B cell (primary cell): ENCODE data around the gene ZNF362. TPM values are rescaled to one million over a fixed set of nuclear protein-coding genes. Genes with fewer than 3 reads are reported as not detected.

Source experiments
- ATAC-seq: fragments of 200-7000 bp; cut with Tn5 transposase; one replicate; pipeline ENCODE4 v1.10.0; 2021; ENCODE audit warnings: low read depth, mild to moderate bottlenecking, moderate number of reproducible peaks, moderate library complexity
- CTCF ChIA-PET: fragments of 350-600 bp; sonication (Branson Sonifier 250); formaldehyde crosslinking; loops from one replicate; lab custom pipeline; 2021; ENCODE audit warnings: antibody characterized with exemption, inconsistent platforms; lab: Charles Lee
- POLR2A ChIA-PET: fragments of 350-600 bp; sonication (Branson Sonifier 250); formaldehyde crosslinking; loops from one replicate; lab custom pipeline; 2021; ENCODE audit warnings: antibody characterized with exemption; lab: Charles Lee
- DNase-seq: peaks from one replicate; pipeline ENCODE4 v3.0.0; 2013
- H2AFZ ChIP-seq: 2 replicates; pipeline ENCODE4 v1.6.1; 2012; ENCODE audit warnings: mild to moderate bottlenecking, low read depth, low read length; ENCODE audit not compliant: insufficient read depth, poor library complexity, severe bottlenecking
- H3K27ac ChIP-seq, 2 donors: 1 replicate in 1 of 2; 2 replicates in 1 of 2; pipeline ENCODE4 v1.5.1; 2012 to 2013; ENCODE audit warnings: low read length in 2 of 2, mild to moderate bottlenecking in 2 of 2, moderate library complexity in 1 of 2
- H3K27me3 ChIP-seq, 4 experiments: fragments of 200-600 bp in 1 of 4; sonication (generic) in 1 of 4; replicated peaks in 1 of 4; 1 replicate in 2 of 4; 2 replicates in 2 of 4; pipeline versions ENCODE4 v1.6.1 to v1.7.0; 2013 to 2016; ENCODE audit warnings: low read length in 3 of 4, mild to moderate bottlenecking in 2 of 4, mixed read lengths in 1 of 4, moderate library complexity in 1 of 4; ENCODE audit not compliant: insufficient read depth in 4 of 4, control insufficient read depth in 3 of 4; ENCODE audit errors: control extremely low read depth in 1 of 4
- H3K36me3 ChIP-seq, 2 experiments: replicated peaks in 1 of 2; 1 replicate in 1 of 2; 2 replicates in 1 of 2; pipeline versions ENCODE4 v1.6.1 to v1.7.1; 2013; ENCODE audit warnings: low read length in 1 of 2; ENCODE audit not compliant: insufficient read depth in 2 of 2, control insufficient read depth in 1 of 2; ENCODE audit errors: control extremely low read depth in 1 of 2, extremely low read depth in 1 of 2
- H3K4me1 ChIP-seq, 2 donors: fragments of 200-600 bp in 1 of 2; sonication (generic) in 1 of 2; 1 replicate in 1 of 2; 2 replicates in 1 of 2; pipeline versions ENCODE4 v1.5.1 to v1.6.1; 2013 to 2017; ENCODE audit warnings: low read length in 2 of 2; ENCODE audit not compliant: control insufficient read depth in 2 of 2, insufficient read depth in 2 of 2
- H3K4me2 ChIP-seq: replicated peaks from 2 replicates; pipeline ENCODE3; 2012; ENCODE audit warnings: mild to moderate bottlenecking, low read depth, low read length; ENCODE audit not compliant: poor library complexity, severe bottlenecking
- H3K4me3 ChIP-seq, 5 experiments: fragments of 200-600 bp in 1 of 5; sonication (generic) in 1 of 5; 1 replicate in 3 of 5; 2 replicates in 2 of 5; pipeline versions ENCODE4 v1.5.1 to v1.7.0; 2011 to 2016; ENCODE audit warnings: low read length in 4 of 5, mild to moderate bottlenecking in 4 of 5, low read depth in 2 of 5, control low read depth in 1 of 5, moderate library complexity in 1 of 5; ENCODE audit not compliant: insufficient read depth in 1 of 5; ENCODE audit errors: control extremely low read depth in 1 of 5, extremely low read depth in 1 of 5
- H3K79me2 ChIP-seq: fragments of 200-600 bp; sonication (generic); one replicate; pipeline ENCODE4 v1.6.0; 2016; ENCODE audit warnings: low read length; ENCODE audit not compliant: control insufficient read depth, insufficient read depth
- H3K9ac ChIP-seq: fragments of 200-600 bp; sonication (generic); 2 replicates; pipeline ENCODE4 v1.6.1; 2017; ENCODE audit warnings: mild to moderate bottlenecking, low read length, moderate library complexity
- H3K9me3 ChIP-seq, 3 donors: one replicate each; pipeline versions ENCODE4 v1.6.1 to v1.7.1; 2013; ENCODE audit warnings: low read length in 2 of 3; ENCODE audit not compliant: control insufficient read depth in 2 of 3, insufficient read depth in 1 of 3; ENCODE audit errors: control extremely low read depth in 1 of 3
- H4K20me1 ChIP-seq: 2 replicates; pipeline ENCODE4 v1.6.0; 2012; ENCODE audit warnings: mild to moderate bottlenecking, low read length; ENCODE audit not compliant: insufficient read depth, control insufficient read depth, poor library complexity, severe bottlenecking
- H3K27ac Mint-ChIP-seq: one replicate; pipeline ENCODE4 v1.8.0; 2021; ENCODE audit warnings: mixed read lengths
- H3K27me3 Mint-ChIP-seq: one replicate; pipeline ENCODE4 v1.8.0; 2021; ENCODE audit warnings: mixed read lengths
- H3K4me1 Mint-ChIP-seq: one replicate; pipeline ENCODE4 v1.8.0; 2021; ENCODE audit warnings: mixed read lengths
- H3K4me3 Mint-ChIP-seq: one replicate; pipeline ENCODE4 v1.8.0; 2021; ENCODE audit warnings: mixed read lengths
- H3K9me3 Mint-ChIP-seq: one replicate; pipeline ENCODE4 v1.8.0; 2022; ENCODE audit warnings: mixed read lengths; ENCODE audit not compliant: insufficient read depth
- CTCF ChIP-seq: fragments of 200-600 bp; IDR thresholded peaks from one replicate; pipeline ENCODE4 v1.8.0; 2022; ENCODE audit warnings: antibody characterized with exemption, mild to moderate bottlenecking
- EZH2 ChIP-seq: IDR thresholded peaks from 2 replicates; pipeline ENCODE4 v1.6.1; 2012; ENCODE audit warnings: borderline replicate concordance, low read depth, mild to moderate bottlenecking, moderate library complexity, low read length; ENCODE audit not compliant: insufficient read depth, poor library complexity, severe bottlenecking
- WGBS: methylation state at CpG from one replicate; pipeline ENCODE4 v1.1.5; 2013; ENCODE audit warnings: missing lambda C conversion rate; ENCODE audit not compliant: insufficient coverage; 5-methylcytosine and 5-hydroxymethylcytosine counted together
- intact Hi-C: fragments of 100-400 bp; cut with micrococcal nuclease; formaldehyde crosslinking; loops from one replicate; pipeline ENCODE4 v1.10.0; 2022
- polyA plus RNA-seq: library from polyadenylated mRNA; depleted of rRNA; stranded (reverse); fragments of >200 nt; gene quantifications from 2 replicates; pipeline ENCODE4 v1.2.3, GENCODE V29; 2012
- total RNA-seq, 2 donors: library from RNA; stranded (reverse); fragments of 120-200 nt in 1 of 2; gene quantifications; 1 replicate in 1 of 2; 2 replicates in 1 of 2; pipeline versions ENCODE4 v1.2.3 to v1.2.4, GENCODE V29; 2013 to 2022

Gene ZNF362
- total and polyA plus RNA-seq, 2 donors (not counting 1 experiment from before 2014, with no cell fraction given): 14.0 to 20.4 TPM

- H3K9ac ChIP-seq: no peak overlapping the region
- peaks cover 0 to 10% (median 3%) of the 10 kb centered on the region in 4 experiments for H3K27me3 ChIP-seq
- Mint-ChIP-seq H3K27me3 (peaks cover 12% of the 10 kb centered on the region), H3K27ac (no peak overlapping the region), H3K4me1 (peaks cover 5% of the 10 kb centered on the region), H3K9me3 (no peaks in the 10 kb centered on the region), H3K4me3 (no peak overlapping the region)
- H2AFZ ChIP-seq: no peak overlapping the region
- intact Hi-C loops: no loop called here
- H4K20me1 ChIP-seq: no peaks in the 10 kb centered on the region
- H3K27ac ChIP-seq: no peak overlapping the region
- H3K4me3 ChIP-seq: no peak overlapping the region
- POLR2A ChIA-PET: no interaction called here
- no peaks in the 10 kb centered on the region for H3K79me2 ChIP-seq
- H3K4me1 ChIP-seq: peaks cover 3 to 11% of the 10 kb centered on the region in 2 donors
- WGBS: 94% methylated on average over 3 of the region's 5 CpGs
- H3K4me2 ChIP-seq: no peak overlapping the region
- no peak for DNase-seq
- CTCF ChIA-PET: interaction anchor here (3.5 kb wide), 1 partner anchor 9 kb away, joined by 17 read pairs; no protein-coding TSS in a partner anchor
- no peaks in the 10 kb centered on the region for H3K9me3 ChIP-seq
- H3K36me3 ChIP-seq: no peaks in the 10 kb centered on the region
- TF ChIP-seq EZH2 (no peak), CTCF (no peak)
- ATAC-seq: no peak
Observed at GRCh38 chr1:33305016-33305415, 48.7 kb downstream of the ZNF362 start.

- H3K9me3 ChIP-seq: no peaks in the 10 kb centered on the region
- Mint-ChIP-seq H3K27ac (no peak overlapping the region), H3K9me3 (no peaks in the 10 kb centered on the region), H3K27me3 (peaks cover 12% of the 10 kb centered on the region), H3K4me1 (peaks cover 5% of the 10 kb centered on the region), H3K4me3 (no peak overlapping the region)
- WGBS: 37% methylated on average over 10 of the region's 20 CpGs
- peak overlapping the region; percentile 42 for H2AFZ ChIP-seq
- H3K9ac ChIP-seq: no peak overlapping the region
- no peaks in the 10 kb centered on the region for H3K36me3 ChIP-seq
- H3K27ac ChIP-seq: no peak overlapping the region
- ChIA-PET CTCF (interaction anchor here (0.6 to 3.5 kb wide), 2 partner anchors 10 to 33 kb away, joined by 3 to 17 read pairs; no protein-coding TSS in a partner anchor), POLR2A (no interaction called here)
- TF ChIP-seq CTCF (no peak), EZH2 (no peak)
- DNase-seq (no peak), ATAC-seq (no peak)
- peaks cover 3 to 11% of the 10 kb centered on the region in 2 donors for H3K4me1 ChIP-seq
- peaks cover 0 to 10% (median 3%) of the 10 kb centered on the region in 4 experiments for H3K27me3 ChIP-seq
- peak overlapping the region; percentile 52 for H3K4me2 ChIP-seq
- H3K4me3 ChIP-seq: no peak overlapping the region
- H3K79me2 ChIP-seq: no peaks in the 10 kb centered on the region
- intact Hi-C loops: no loop called here
- H4K20me1 ChIP-seq: no peaks in the 10 kb centered on the region
Observed at GRCh38 chr1:33305816-33306652, 49.7 kb downstream of the ZNF362 start.
